HG02763 (cell line): ENCODE data around the gene DEFB112.

Source experiments
- ATAC-seq: cut with Tn5 transposase; IDR thresholded peaks from one replicate; pipeline ENCODE4 v1.9.1; 2021; ENCODE audit warnings: mild to moderate bottlenecking, moderate library complexity; ENCODE audit not compliant: unreplicated experiment

DEFB112 gene

GRCh38 chr6:50049829-50050228 lies at the start of gene DEFB112:
Gene DEFB112 (minus strand): TSS chr6:50049929. CDS start chr6:50049869, 60 bp downstream.
- no peak for ATAC-seq

DNA sequence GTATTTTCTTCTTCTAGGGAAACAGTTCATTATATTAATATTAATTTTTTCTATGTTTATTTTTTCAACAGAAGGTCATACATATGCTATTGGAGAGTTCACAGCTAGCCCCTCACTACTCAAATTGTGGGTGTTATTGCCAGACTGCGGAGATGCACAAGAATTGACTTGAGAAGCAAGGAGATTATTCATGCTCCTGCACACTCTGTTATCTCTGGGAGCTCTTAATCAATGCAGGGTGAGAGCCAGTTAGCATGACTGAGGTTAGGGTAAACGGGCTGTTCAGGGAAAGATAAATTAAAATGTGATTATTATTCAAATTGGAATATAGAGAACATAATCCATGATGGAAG lies 48.9 kb upstream of the DEFB112 start:
- no peak for ATAC-seq

DNA sequence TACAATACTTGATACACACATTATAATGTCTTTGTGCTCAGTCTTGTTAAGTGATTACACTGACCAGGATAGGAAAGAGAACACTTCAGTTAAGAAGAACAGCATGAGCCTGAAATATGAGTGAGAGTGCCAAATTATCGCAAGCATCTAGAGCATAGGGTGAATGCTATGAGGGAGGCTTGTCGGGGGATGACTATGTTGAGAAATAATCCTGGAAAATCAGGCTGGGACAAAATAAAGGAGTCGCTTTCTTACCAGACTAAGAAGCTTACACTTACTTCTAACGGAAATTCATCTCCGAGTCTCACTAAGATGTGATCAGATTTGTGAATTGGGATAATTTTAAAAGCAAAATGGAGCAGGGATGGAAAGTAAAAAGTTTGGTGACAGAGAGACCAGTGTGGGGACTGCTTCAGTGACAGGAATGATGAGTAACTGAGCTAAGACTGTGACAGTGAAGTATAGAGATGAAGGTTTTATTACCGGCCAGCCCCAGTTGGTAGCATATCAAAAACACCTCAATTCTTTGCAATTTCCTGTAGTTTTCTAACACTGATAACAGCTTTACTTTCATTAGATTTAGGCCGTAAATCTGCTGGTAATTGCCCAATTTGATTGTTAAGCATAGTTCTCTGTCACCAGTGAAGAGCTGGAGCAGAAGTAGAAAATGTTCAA lies 48.4 kb upstream of the DEFB112 start:
- no peak for ATAC-seq

DNA sequence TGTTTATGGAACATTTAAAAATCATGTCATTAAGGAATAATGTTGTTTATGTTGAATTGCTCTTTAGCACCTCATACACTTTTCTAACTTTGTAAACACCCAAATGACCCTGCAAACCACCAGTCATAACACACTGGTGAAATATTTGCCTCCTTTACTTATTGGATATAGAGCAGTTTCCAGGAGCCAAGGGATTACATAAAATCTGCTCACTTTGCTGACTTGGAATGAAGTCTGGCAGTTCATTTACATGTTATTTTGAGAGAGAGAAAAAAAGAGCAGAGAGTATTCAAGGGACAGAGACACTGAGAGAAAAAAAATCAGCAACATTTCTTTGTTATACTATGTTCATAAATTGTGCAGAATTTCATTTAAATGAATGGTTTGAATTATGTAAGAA lies 46.6 kb upstream of the DEFB112 start:
- ATAC-seq, result no peak

GRCh38 chr6:50093938-50094272 lies 44.2 kb upstream of the DEFB112 start:
- ATAC-seq, result no peak

- no peak for ATAC-seq
Observed at GRCh38 chr6:50093116-50093937, 43.6 kb upstream of the DEFB112 start.

- no peak for ATAC-seq
Observed at GRCh38 chr6:50091641-50092040, 41.9 kb upstream of the DEFB112 start.

DNA sequence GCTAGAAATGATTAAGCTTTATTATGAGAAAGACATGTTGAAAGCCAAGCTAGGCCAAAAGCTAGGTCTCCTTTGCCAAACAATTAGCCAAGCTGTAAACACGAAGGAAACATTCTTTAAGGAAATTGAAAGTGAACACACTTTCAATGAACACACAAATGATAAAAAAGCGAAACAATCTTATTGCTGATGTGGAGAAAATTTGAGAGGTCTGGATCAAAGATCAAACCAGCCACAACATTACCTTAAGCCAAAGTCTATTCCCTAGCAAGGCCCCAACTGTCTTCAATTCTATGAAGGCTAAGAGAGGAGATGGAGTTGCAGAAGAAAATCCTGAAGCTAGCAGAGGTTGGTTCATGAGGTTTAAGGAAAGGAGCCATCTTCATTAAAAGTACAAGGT lies 40.2 kb upstream of the DEFB112 start:
- ATAC-seq, result no peak

- no peak for ATAC-seq
Observed at GRCh38 chr6:50087231-50087954, 37.7 kb upstream of the DEFB112 start.

GRCh38 chr6:50077385-50077784 lies 27.7 kb upstream of the DEFB112 start:
- ATAC-seq, result no peak

GRCh38 chr6:50076431-50076830 lies 26.7 kb upstream of the DEFB112 start:
- ATAC-seq, result no peak

DNA sequence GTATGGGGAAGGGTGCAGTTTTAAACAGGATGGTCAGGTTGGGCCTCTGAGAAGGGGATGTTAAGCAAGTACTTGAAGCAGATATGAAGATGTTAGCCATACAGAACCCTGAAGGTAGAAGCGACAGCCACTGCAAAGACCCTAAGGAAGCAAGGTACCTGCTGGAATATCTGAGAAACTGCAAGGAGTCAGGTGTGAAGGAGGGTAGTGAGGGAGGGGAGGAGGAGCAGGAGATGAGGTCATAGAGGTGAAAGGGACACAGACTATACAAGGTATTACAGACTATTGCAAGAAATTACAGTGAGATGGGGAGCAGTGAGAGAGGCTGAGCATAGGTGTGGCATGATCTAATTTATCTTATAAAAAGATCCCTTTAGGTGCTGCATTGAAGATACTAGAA lies 22.2 kb upstream of the DEFB112 start:
- ATAC-seq, result no peak

DNA sequence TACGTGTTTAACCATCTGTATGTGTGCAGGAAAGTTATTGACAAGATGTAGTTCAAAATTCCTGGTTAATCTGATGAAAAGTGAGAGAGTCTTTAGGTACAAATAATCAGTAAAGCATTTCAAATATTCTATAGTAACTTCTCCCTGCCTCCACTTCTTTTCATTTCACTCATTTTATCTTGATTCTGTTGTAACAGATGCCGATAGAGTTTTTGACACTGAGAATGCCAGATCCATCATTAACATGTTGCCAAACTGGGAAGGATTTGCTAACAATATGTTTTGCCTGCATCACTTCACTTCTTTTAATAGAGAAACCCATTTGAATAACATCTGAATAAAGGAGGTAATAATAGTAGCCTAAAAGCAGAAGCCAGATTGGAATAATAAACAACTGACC lies 20.4 kb upstream of the DEFB112 start:
- no peak for ATAC-seq

- ATAC-seq, result no peak
Observed at GRCh38 chr6:50062051-50062450, 12.3 kb upstream of the DEFB112 start.

DNA sequence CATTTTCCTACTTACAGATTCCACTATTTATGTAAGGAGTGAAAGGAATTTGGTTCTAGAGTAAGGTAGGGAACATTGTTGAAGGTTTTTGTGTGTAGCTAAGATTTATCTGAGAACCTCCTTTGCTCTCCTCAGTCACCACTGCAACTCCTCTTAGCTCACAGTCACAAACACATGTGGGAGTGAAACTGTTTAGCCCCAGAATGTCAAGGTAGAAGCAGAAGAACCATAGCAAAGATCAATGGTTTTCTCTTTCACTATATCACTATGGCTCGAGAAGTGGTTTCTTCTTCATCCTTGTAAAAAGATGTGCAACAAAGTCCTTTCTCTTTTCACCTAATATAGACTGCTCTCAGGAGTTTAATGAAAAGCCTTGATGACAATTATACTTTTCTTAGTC lies 6.5 kb upstream of the DEFB112 start:
- no peak for ATAC-seq

GRCh38 chr6:50047026-50047425 lies 2.7 kb downstream of the DEFB112 start:
- ATAC-seq, result no peak

GRCh38 chr6:50030777-50031562 lies 18.8 kb downstream of the DEFB112 start:
- ATAC-seq, result no peak

DNA sequence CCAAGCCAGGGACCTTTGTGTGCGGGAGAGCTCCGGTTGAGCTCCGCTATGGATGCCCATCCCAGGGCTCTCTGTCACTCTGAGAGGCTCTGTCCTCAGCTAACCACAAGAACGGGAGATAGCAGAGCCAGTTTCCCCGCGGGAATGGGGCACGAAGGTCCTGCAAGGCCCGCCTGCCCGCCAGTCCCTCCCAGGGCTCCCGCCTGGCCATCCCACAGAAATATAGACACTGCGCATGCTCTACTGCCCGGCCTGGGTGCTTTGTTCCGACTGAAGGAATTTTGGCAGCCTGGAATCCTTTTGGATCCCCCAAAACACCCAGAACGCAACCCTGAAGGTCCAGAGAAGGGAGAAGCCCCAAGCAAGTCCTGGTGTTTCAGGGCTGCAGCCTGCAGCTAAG lies 19.4 kb downstream of the DEFB112 start:
- ATAC-seq, result no peak

DNA sequence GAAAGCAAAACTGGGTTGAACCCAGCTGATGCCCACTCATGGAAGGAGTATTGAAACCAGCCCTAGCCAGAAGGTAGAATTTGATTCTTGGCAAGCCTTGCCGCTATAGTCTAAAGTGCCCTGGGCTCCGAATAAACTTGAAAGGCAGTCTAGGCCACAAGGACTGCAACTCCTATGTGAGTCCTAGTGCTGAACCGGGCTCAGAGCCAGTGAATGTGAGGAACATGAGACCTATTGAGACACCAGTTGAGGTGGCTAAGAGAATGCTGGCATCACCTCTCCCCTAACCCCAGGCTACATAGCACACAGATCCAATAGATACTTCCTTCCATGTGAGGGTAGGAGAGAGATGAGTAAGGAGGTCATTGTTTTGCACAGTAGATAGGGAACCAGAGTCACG lies 24.5 kb downstream of the DEFB112 start:
- no peak for ATAC-seq

GRCh38 chr6:50021894-50022293 lies 27.8 kb downstream of the DEFB112 start, which contains the start of gene DEFB110:
Gene DEFB110 (minus strand): TSS chr6:50021994. CDS start chr6:50021935, 59 bp downstream.
- no peak for ATAC-seq

- ATAC-seq, result no peak
Observed at GRCh38 chr6:50007819-50008218, 41.9 kb downstream of the DEFB112 start.
